Neural cell (in vitro differentiated cells): Measurements from ENCODE around the gene PIAS2. TPM values are rescaled to one million over a fixed set of nuclear protein-coding genes. Genes with fewer than 3 reads are reported as not detected.

Source experiments
- H2AFZ ChIP-seq: fragments of 200-600, 300-800 bp; sonication (generic), shearing (Covaris generic); 2 replicates; pipeline ENCODE4 v1.6.0; 2014; ENCODE audit warnings: low read depth, mild to moderate bottlenecking, antibody characterized with exemption, low read length, moderate library complexity
- H3F3A ChIP-seq: fragments of 200-600 bp; shearing (Covaris generic); 2 replicates; pipeline ENCODE4 v1.6.1; 2016; ENCODE audit warnings: mild to moderate bottlenecking, moderate library complexity, mixed read lengths, antibody characterized with exemption, low read length; ENCODE audit not compliant: insufficient read depth, poor library complexity, severe bottlenecking
- H3K27ac ChIP-seq: fragments of 200-600, 300-800 bp; sonication (generic), shearing (Covaris generic); 2 replicates; pipeline ENCODE4 v1.5.1; 2014; ENCODE audit warnings: mild to moderate bottlenecking, low read length, moderate library complexity
- H3K27me3 ChIP-seq: fragments of 300-800, 200-600 bp; sonication (generic), shearing (Covaris generic); 2 replicates; pipeline ENCODE4 v1.6.0; 2014; ENCODE audit warnings: mild to moderate bottlenecking, low read depth, low read length, moderate library complexity; ENCODE audit not compliant: insufficient read depth
- H3K36me3 ChIP-seq: fragments of 300-800, 200-600 bp; sonication (generic), shearing (Covaris generic); 2 replicates; pipeline ENCODE4 v1.5.1; 2014; ENCODE audit warnings: mild to moderate bottlenecking, antibody characterized with exemption, low read length, moderate library complexity; ENCODE audit not compliant: insufficient read depth
- H3K4me2 ChIP-seq: fragments of 300-800, 200-600 bp; sonication (generic), shearing (Covaris generic); 2 replicates; pipeline ENCODE4 v1.6.0; 2014; ENCODE audit warnings: mild to moderate bottlenecking, low read length
- H3K4me3 ChIP-seq: fragments of 300-800, 200-600 bp; sonication (generic), shearing (Covaris generic); 2 replicates; pipeline ENCODE4 v1.5.1; 2014; ENCODE audit warnings: mild to moderate bottlenecking, low read length, moderate library complexity
- H3K79me2 ChIP-seq: fragments of 200-600 bp; shearing (Covaris generic); replicated peaks from 2 replicates; pipeline ENCODE4 v1.6.0; 2014; ENCODE audit warnings: mild to moderate bottlenecking, low read length, moderate library complexity; ENCODE audit not compliant: insufficient read depth
- H3K9ac ChIP-seq: fragments of 300-800, 200-600 bp; sonication (generic), shearing (Covaris generic); 2 replicates; pipeline ENCODE4 v1.6.1; 2016; ENCODE audit warnings: mild to moderate bottlenecking, low read length, mixed read lengths
- H3K9me2 ChIP-seq: fragments of 200-600 bp; shearing (Covaris generic); 2 replicates; pipeline ENCODE4 v1.6.1; 2016; ENCODE audit warnings: mild to moderate bottlenecking, low read length, mixed read lengths; ENCODE audit not compliant: insufficient read depth
- H3K9me3 ChIP-seq: fragments of 200-600, 300-800 bp; sonication (generic), shearing (Covaris generic); 2 replicates; pipeline ENCODE4 v1.6.1; 2016; ENCODE audit warnings: mild to moderate bottlenecking, mixed run types, low read length, moderate library complexity, mixed read lengths
- H4K20me1 ChIP-seq: fragments of 200-600 bp; shearing (Covaris generic); 2 replicates; pipeline ENCODE4 v1.6.1; 2016; ENCODE audit warnings: mild to moderate bottlenecking, mixed run types; ENCODE audit not compliant: insufficient read depth
- EP300 ChIP-seq: fragments of 450-650 bp; conservative IDR thresholded peaks from 2 replicates; pipeline ENCODE4 v1.6.1; 2014; ENCODE audit warnings: antibody characterized with exemption, mild to moderate bottlenecking, moderate library complexity; ENCODE audit not compliant: poor library complexity, severe bottlenecking
- EZH2 ChIP-seq: fragments of 200-600, 300-800 bp; shearing (Covaris generic), sonication (generic); IDR thresholded peaks from 2 replicates; pipeline ENCODE4 v1.6.1; 2014; ENCODE audit warnings: antibody characterized with exemption, low read length, borderline replicate concordance, mild to moderate bottlenecking; ENCODE audit not compliant: insufficient read depth, poor library complexity, severe bottlenecking
- MXI1 ChIP-seq: fragments of 450-650 bp; conservative IDR thresholded peaks from 2 replicates; pipeline ENCODE4 v1.6.1; 2014; ENCODE audit warnings: antibody characterized with exemption, mild to moderate bottlenecking; ENCODE audit not compliant: poor library complexity, severe bottlenecking
- POLR2AphosphoS5 ChIP-seq: IDR thresholded peaks from 2 replicates; pipeline ENCODE4 v1.6.1; 2012
- RAD21 ChIP-seq: fragments of 450-650 bp; conservative IDR thresholded peaks from 2 replicates; pipeline ENCODE4 v1.6.1; 2014; ENCODE audit warnings: antibody characterized with exemption, mild to moderate bottlenecking, moderate library complexity
- SMC3 ChIP-seq: fragments of 450-650 bp; conservative IDR thresholded peaks from 2 replicates; pipeline ENCODE4 v1.6.1; 2014; ENCODE audit warnings: antibody characterized with exemption, mild to moderate bottlenecking, moderate library complexity; ENCODE audit not compliant: poor library complexity
- TAF1 ChIP-seq: IDR thresholded peaks from 2 replicates; pipeline ENCODE4 v1.6.1; 2012; ENCODE audit warnings: low read depth
- polyA plus RNA-seq: library from polyadenylated mRNA; depleted of rRNA; stranded (reverse); fragments of >200 nt; gene quantifications from 2 replicates; pipeline ENCODE4 v1.2.3, GENCODE V29; 2014
- TF ChIP-seq, protein P1 (sequence below): IDR thresholded peaks from 2 replicates; pipeline ENCODE4 v1.6.1; 2012; ENCODE audit warnings: borderline replicate concordance

Gene PIAS2
- polyA plus RNA-seq, 1 donor from 2014 or later, result 32.1 TPM

DNA sequence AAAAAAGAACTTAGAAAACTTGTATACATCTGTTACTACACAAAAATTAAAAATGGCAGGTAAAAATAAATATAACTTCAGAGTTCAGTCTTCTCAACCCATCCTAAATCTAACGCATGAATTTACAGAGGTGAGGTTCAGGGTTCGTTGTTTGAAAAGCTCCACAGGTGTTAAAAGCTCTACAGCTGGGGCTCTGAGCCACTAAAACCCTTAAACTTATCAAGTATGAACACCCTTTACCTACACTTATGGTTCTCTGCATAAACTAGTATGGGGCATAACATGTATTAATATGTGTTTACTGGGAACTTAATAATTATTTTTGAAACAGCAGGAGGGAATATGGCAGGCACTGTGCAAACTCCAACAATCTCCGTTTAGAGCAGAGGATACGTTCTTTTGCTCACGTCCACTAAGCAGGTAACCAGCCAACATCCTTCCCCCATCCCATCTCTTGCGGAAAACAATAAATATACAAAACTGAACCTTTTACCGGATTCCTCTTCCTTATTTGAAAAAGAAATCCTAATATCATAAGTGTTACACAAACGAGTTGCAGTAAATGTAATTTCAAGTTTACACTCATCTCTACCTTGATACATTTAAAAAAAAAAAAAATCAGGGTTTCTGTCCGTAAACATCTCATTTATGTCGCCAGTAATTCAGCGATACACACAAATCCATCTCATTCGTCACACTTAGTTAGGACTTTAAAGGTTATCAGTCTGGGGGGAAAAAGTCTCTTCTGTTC, 1.3 kb downstream of the PIAS2 start:
- H3K79me2 ChIP-seq, result peaks cover 44% of the 10 kb centered on the region
- no peaks in the 10 kb centered on the region for H4K20me1 ChIP-seq
- H3K9me3 ChIP-seq, result no peaks in the 10 kb centered on the region
- no peaks in the 10 kb centered on the region for H3K36me3 ChIP-seq
- no peaks in the 10 kb centered on the region for H3F3A ChIP-seq
- TF ChIP-seq EZH2 (no peak), TAF1 (no peak), EP300 (no peak)
- TF ChIP-seq, protein P1, sequence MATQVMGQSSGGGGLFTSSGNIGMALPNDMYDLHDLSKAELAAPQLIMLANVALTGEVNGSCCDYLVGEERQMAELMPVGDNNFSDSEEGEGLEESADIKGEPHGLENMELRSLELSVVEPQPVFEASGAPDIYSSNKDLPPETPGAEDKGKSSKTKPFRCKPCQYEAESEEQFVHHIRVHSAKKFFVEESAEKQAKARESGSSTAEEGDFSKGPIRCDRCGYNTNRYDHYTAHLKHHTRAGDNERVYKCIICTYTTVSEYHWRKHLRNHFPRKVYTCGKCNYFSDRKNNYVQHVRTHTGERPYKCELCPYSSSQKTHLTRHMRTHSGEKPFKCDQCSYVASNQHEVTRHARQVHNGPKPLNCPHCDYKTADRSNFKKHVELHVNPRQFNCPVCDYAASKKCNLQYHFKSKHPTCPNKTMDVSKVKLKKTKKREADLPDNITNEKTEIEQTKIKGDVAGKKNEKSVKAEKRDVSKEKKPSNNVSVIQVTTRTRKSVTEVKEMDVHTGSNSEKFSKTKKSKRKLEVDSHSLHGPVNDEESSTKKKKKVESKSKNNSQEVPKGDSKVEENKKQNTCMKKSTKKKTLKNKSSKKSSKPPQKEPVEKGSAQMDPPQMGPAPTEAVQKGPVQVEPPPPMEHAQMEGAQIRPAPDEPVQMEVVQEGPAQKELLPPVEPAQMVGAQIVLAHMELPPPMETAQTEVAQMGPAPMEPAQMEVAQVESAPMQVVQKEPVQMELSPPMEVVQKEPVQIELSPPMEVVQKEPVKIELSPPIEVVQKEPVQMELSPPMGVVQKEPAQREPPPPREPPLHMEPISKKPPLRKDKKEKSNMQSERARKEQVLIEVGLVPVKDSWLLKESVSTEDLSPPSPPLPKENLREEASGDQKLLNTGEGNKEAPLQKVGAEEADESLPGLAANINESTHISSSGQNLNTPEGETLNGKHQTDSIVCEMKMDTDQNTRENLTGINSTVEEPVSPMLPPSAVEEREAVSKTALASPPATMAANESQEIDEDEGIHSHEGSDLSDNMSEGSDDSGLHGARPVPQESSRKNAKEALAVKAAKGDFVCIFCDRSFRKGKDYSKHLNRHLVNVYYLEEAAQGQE, result no peak
- no peaks in the 10 kb centered on the region for H3K27me3 ChIP-seq
- no peaks in the 10 kb centered on the region for H3K9me2 ChIP-seq
- H3K4me2 ChIP-seq, result peak overlapping the region; percentile 71
- H2AFZ ChIP-seq, result no peak overlapping the region
- peak overlapping the region; percentile 87 for H3K4me3 ChIP-seq
- H3K9ac ChIP-seq, result peak overlapping the region; percentile 82
- H3K27ac ChIP-seq, result peak overlapping the region; percentile 53

DNA sequence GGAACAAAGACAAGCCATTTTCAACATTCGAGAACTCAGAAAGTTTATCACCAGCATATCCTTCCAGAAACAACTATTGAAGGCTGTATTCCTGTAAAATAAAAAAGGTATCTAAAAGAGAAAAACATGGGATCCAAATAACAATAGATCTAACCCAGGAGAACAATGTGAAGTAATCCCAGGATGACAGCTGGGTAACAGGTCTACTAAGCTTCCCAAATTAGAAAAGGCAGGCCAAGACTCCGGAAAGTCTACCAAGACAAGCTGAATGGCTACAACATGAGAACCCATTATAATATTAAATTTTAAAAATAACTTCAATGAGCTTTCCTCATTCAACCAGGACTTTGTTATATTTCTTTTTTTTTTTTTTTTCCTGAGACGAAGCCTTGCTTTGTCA, 6.5 kb downstream of the PIAS2 start:
- Histone ChIP-seq H3K27me3 (no peaks in the 10 kb centered on the region), H3F3A (no peaks in the 10 kb centered on the region), H4K20me1 (no peaks in the 10 kb centered on the region), H3K27ac (no peak overlapping the region), H3K36me3 (no peaks in the 10 kb centered on the region), H2AFZ (no peak overlapping the region), H3K4me3 (no peak overlapping the region), H3K9me2 (no peaks in the 10 kb centered on the region), H3K9ac (no peak overlapping the region), H3K4me2 (no peak overlapping the region), H3K79me2 (peaks cover 62% of the 10 kb centered on the region), H3K9me3 (no peaks in the 10 kb centered on the region)
- TF ChIP-seq POLR2AphosphoS5, result no peak
- TF ChIP-seq, protein P1, result no peak
- TF ChIP-seq EP300, result no peak
- TF ChIP-seq MXI1, result no peak
- TF ChIP-seq SMC3, result no peak
- TF ChIP-seq RAD21, result no peak
